Lower lobe of right lung (tissue), 2 donors: Measurements from ENCODE around the gene PTBP2. TPM values are rescaled to one million over a fixed set of nuclear protein-coding genes. Genes with fewer than 3 reads are reported as not detected.

Experiments
- ATAC-seq, 2 donors: fragments of 200-7000 bp; cut with Tn5 transposase; one replicate each; pipeline ENCODE4 v1.9.1; 2020 to 2022; ENCODE audit warnings: mild to moderate bottlenecking in 2 of 2, moderate library complexity in 2 of 2
- DNase-seq: peaks from one replicate; pipeline ENCODE4 v3.0.0-alpha.2; 2020
- H3K27ac ChIP-seq: fragments of 200-600 bp; one replicate; pipeline ENCODE4 v1.8.0; 2022
- H3K27me3 ChIP-seq: fragments of 200-600 bp; one replicate; pipeline ENCODE4 v1.8.0; 2022; ENCODE audit warnings: low read depth
- H3K36me3 ChIP-seq: fragments of 200-600 bp; one replicate; pipeline ENCODE4 v1.8.0; 2022; ENCODE audit warnings: mild to moderate bottlenecking
- H3K4me1 ChIP-seq: fragments of 200-600 bp; one replicate; pipeline ENCODE4 v1.8.0; 2022
- H3K4me3 ChIP-seq: fragments of 200-600 bp; one replicate; pipeline ENCODE4 v1.8.0; 2022; ENCODE audit warnings: mild to moderate bottlenecking
- H3K9me3 ChIP-seq: fragments of 200-600 bp; one replicate; pipeline ENCODE4 v1.8.0; 2022
- intact Hi-C: fragments of 100-400 bp; cut with DNase I; formaldehyde crosslinking; loops from one replicate; pipeline ENCODE4 v1.11.0; 2022
- total RNA-seq: library from RNA; stranded (reverse); fragmentation: NEBNext Ultra II Directional; extraction: Animal tissue kit (Norgen Biotek cat#: 25700); gene quantifications from one replicate; pipeline ENCODE4 v1.2.1, GENCODE V29; 2021
- TF ChIP-seq, protein P1 (sequence below): fragments of 200-600 bp; IDR thresholded peaks from one replicate; pipeline ENCODE4 v1.8.0; 2022; ENCODE audit warnings: antibody characterized with exemption, mild to moderate bottlenecking
- donor health status: DM: no; HTN: yes; CAD: no; lungs with severe emphysema.

Gene PTBP2
- total RNA-seq, 1 donor from 2014 or later, result 12.8 TPM

DNA sequence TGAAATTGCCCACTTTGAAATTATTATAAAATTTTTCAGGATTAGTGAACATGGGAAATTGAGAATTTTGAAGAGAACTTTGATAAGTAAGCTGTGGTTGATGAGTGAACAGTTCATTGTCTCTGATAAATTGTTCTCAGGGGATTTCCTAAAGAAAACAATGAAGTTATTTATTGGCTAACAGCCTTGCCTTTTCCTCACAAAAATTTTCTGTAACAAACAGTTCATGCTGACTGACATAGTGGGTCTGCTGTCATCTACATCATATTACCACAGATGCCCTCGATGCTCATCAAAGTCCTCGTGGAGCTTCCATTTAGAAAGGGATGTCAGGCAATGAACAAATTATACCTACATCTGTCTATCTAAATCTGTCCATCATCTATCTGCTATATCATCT, 113.4 kb downstream of the PTBP2 start:
- Histone ChIP-seq H3K27me3 (no peaks in the 10 kb centered on the region), H3K27ac (no peak overlapping the region), H3K36me3 (no peaks in the 10 kb centered on the region), H3K9me3 (no peaks in the 10 kb centered on the region), H3K4me1 (no peaks in the 10 kb centered on the region), H3K4me3 (no peak overlapping the region)
- TF ChIP-seq, protein P1, sequence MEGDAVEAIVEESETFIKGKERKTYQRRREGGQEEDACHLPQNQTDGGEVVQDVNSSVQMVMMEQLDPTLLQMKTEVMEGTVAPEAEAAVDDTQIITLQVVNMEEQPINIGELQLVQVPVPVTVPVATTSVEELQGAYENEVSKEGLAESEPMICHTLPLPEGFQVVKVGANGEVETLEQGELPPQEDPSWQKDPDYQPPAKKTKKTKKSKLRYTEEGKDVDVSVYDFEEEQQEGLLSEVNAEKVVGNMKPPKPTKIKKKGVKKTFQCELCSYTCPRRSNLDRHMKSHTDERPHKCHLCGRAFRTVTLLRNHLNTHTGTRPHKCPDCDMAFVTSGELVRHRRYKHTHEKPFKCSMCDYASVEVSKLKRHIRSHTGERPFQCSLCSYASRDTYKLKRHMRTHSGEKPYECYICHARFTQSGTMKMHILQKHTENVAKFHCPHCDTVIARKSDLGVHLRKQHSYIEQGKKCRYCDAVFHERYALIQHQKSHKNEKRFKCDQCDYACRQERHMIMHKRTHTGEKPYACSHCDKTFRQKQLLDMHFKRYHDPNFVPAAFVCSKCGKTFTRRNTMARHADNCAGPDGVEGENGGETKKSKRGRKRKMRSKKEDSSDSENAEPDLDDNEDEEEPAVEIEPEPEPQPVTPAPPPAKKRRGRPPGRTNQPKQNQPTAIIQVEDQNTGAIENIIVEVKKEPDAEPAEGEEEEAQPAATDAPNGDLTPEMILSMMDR, result no peak
- ATAC-seq (no peak), DNase-seq (no peak)
- intact Hi-C loops, result no loop called here

DNA sequence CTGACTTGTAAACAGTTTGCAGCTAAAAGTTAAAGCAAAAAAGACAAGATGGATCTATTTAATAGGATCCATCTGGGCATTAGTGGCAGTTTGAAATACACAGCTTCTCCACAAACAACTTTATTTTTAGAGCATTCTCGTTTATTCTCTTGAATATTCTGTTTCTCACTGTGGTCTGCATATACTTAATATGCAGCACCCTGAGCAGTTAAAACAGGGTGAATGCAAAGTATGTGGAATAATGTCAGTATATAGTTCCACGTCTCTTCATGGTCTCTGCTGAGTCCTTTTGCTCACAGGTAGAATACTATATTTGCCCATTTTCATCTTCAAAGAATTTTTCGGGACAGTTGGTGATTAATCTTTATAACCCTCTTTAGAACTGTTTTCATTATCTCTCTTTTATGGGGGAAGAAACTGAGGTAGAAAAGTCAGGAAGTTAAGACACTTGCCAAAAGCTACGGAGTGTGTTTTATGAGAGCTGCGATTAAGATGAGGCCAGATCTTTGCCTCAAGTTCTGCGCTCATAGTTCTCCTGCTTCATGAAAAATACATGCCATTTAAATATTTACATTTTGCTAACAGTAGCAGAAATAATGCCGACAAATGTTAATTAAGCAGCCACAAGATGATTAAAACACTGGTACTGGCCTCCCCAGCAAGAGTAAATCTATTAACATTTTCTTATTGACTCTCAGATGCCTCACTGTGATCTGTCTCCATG, 115.6 kb downstream of the PTBP2 start:
- H3K36me3 ChIP-seq, result no peaks in the 10 kb centered on the region
- H3K27ac ChIP-seq, result no peak overlapping the region
- H3K27me3 ChIP-seq, result no peaks in the 10 kb centered on the region
- DNase-seq (no peak), ATAC-seq (no peak)
- TF ChIP-seq, protein P1, result no peak
- H3K4me1 ChIP-seq, result no peaks in the 10 kb centered on the region
- no peaks in the 10 kb centered on the region for H3K9me3 ChIP-seq
- H3K4me3 ChIP-seq, result no peak overlapping the region
- intact Hi-C loops, result no loop called here

DNA sequence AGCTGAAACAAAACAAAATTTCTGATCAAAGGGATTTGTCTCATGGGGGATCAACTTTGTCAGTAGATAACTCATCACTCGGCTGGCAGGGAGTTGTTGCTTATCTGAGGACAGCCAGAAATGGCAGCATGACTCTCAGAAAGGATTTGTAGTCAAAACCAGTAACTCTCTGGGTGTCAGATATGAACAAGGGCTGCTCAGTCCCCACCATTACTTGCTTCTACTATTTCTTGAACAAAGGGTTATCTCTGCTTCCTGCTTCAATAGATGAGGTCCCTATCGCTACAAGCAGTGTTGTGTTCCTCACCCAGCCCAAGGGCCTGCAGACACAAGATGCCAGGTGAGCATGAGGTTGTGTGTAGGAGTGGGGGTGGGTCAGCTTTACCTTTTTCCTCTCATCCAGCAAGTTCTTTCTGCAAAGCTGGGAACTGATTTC, 116.2 kb downstream of the PTBP2 start:
- Histone ChIP-seq H3K4me1 (no peaks in the 10 kb centered on the region), H3K9me3 (no peaks in the 10 kb centered on the region), H3K27ac (no peak overlapping the region), H3K4me3 (no peak overlapping the region), H3K27me3 (no peaks in the 10 kb centered on the region), H3K36me3 (no peaks in the 10 kb centered on the region)
- ATAC-seq, result no peak
- no peak for DNase-seq
- intact Hi-C loops, result no loop called here
- TF ChIP-seq, protein P1, result no peak

DNA sequence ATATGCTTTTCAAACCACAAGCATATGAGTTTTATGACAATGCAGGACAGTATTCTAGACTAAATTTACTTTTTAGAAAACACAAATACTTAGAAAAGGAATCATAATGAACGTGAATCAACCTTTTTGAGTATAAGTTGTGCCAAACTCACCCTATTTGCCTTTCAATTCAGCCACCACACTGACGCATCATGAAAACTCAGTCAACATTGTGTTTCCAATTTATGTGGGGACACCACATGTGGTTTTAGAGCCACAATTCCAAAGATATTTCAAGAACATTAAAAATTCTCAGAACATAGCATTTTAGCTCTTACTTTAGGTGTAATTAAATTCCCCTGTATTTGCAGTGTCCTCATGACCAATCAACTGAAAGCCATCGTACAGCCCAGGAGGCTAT, 118.8 kb downstream of the PTBP2 start:
- Histone ChIP-seq H3K9me3 (no peaks in the 10 kb centered on the region), H3K27ac (no peak overlapping the region), H3K27me3 (no peaks in the 10 kb centered on the region), H3K4me3 (no peak overlapping the region), H3K4me1 (no peaks in the 10 kb centered on the region), H3K36me3 (no peaks in the 10 kb centered on the region)
- intact Hi-C loops, result no loop called here
- no peak for DNase-seq
- TF ChIP-seq, protein P1, result no peak
- ATAC-seq, result no peak

DNA sequence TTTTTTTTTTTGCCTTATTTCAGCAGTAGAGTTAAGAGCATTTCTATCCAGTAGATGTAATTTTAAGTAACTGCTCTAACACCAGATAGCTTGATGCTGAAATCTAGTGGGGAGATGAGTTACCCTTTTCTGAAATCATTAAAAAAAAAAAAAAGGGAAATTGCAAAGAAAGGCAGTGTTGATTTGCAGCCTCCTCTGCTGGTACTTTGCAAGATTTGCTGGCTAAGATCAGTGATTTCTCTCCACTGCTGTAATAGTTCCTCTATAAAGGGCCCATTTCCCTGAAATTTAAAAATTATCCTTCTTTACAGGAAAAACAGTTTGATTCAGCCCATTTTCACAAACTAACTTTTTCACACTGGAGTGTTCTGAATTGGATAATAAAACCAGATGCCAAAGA, 120.6 kb downstream of the PTBP2 start:
- no peak overlapping the region for H3K27ac ChIP-seq
- TF ChIP-seq, protein P1, result no peak
- no peaks in the 10 kb centered on the region for H3K9me3 ChIP-seq
- ATAC-seq, result no peak
- H3K4me1 ChIP-seq, result no peaks in the 10 kb centered on the region
- DNase-seq, result no peak
- intact Hi-C loops, result no loop called here
- no peaks in the 10 kb centered on the region for H3K27me3 ChIP-seq
- H3K4me3 ChIP-seq, result no peak overlapping the region
- no peaks in the 10 kb centered on the region for H3K36me3 ChIP-seq
